ENCODE measurements around the gene FAM181B.

The FAM181B gene

GRCh38 chr11:82682003-82682751 is 51.5 kb downstream of the FAM181B start:
- Histone ChIP-seq H3K4me3 (replicated peaks; ENCODE audit: insufficient read depth, low read length) (no peak overlapping the region), H3K27ac (replicated peaks) (no peak overlapping the region), H3K27me3 (ENCODE audit: insufficient read depth, poor library complexity, severe bottlenecking) (no peaks in the 10 kb centered on the region)
- TF ChIP-seq GABPA (IDR thresholded peaks at IDR 0.05; ENCODE audit: low read depth), result no peak
- no peak for TF ChIP-seq SPI1 (IDR thresholded peaks at IDR 0.05; ENCODE audit: borderline replicate concordance, low read depth)
- peak; percentile 20 for TF ChIP-seq CTCF (IDR thresholded peaks at IDR 0.05; ENCODE audit: insufficient read depth, low read length)
- peak; percentile 33 to 35 for DNase-seq (ENCODE audit: low read depth in 1 of 2, low spot score in 1 of 2)

GRCh38 chr11:82680252-82680651 is 53.4 kb downstream of the FAM181B start:
- TF ChIP-seq REST (IDR thresholded peaks at IDR 0.05; ENCODE audit: insufficient replicate concordance, low read depth), result no peak
- no peak for TF ChIP-seq GABPA (IDR thresholded peaks at IDR 0.05; ENCODE audit: low read depth)
- TF ChIP-seq CTCF (IDR thresholded peaks at IDR 0.05; ENCODE audit: insufficient read depth, low read length), result no peak
- no peak for TF ChIP-seq POLR2AphosphoS5 (IDR thresholded peaks at IDR 0.05; ENCODE audit: low read depth)
- no peak for TF ChIP-seq SPI1 (IDR thresholded peaks at IDR 0.05; ENCODE audit: borderline replicate concordance, low read depth)
- H3K27ac ChIP-seq (replicated peaks), result no peak overlapping the region
- no peaks in the 10 kb centered on the region for H3K27me3 ChIP-seq (ENCODE audit: insufficient read depth, poor library complexity, severe bottlenecking)
- H3K4me3 ChIP-seq (replicated peaks; ENCODE audit: insufficient read depth, low read length), result no peak overlapping the region
- no peak for DNase-seq (ENCODE audit: low read depth in 1 of 2, low spot score in 1 of 2)

All from HL-60 (cell line).